Globus pallidus (tissue), 1 donor: Measurements from ENCODE around the gene TMEM132D.
"Not testable (repeated sequence)": the region's sequence is repeated elsewhere in the genome, so short reads cannot be mapped to it uniquely, and the experiment has no call there.

Source experiments
- DNase-seq: peaks from one replicate; pipeline ENCODE4 v3.0.0-alpha.2; 2015; ENCODE audit warnings: low spot score

Gene TMEM132D

DNA sequence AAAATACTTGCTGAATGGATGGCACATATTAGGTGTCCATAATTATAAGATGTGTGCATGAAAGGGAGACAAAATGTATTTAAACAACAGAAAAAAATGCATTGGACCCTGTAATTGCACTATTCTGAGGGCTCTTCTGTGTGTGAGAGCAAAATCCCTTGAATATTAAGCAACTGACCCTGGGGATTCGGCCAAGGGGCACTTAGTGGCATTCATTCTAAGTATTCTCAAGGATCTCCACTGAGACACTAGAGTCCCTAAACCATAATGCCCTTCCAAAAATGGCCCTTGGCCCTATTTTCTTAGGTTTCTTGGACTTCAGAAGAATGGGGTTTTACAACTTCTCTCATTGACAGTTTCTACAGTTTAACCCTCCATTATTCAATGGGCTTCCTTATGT lies 662.0 kb downstream of the TMEM132D start:
- DNase-seq: peak; percentile 2

DNA sequence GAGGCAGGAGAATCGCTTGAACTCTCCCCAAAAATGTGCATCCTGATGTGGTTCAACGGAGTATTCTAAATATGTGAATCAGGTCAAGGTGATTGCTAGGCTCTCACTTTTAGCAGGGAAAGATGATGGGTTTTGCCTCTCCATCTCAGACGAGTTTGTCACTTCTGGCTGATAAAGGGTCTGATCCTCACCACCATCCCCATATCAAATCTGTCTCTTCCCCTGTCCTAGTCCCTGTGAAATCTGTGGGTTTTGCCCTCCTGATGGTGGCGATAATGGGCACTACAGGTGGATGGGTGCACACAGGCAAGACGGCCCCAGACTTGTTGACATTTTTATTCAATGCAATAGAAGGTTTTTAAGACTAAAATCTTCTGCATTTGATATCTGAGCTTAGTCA lies 665.9 kb downstream of the TMEM132D start:
- DNase-seq: no peak

DNA sequence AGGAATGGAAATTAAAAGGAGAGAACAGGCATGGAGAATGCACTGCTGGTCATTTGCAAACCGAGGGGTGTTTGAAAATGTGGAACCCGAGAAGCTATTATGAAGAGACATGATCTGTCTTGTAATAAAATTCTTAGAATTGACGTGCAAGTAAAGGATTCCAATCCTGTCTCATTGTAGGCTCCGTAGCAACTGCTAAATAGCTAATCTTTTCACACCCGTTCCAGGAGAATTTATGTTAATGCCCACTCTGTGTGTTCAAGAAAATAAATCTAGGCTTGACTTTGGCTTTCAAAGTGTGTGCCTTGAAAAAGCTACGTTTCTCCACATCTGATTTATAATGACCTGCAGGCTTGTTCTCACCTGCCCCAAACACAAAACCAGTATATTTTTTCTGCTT lies 669.6 kb downstream of the TMEM132D start:
- DNase-seq: no peak

DNA sequence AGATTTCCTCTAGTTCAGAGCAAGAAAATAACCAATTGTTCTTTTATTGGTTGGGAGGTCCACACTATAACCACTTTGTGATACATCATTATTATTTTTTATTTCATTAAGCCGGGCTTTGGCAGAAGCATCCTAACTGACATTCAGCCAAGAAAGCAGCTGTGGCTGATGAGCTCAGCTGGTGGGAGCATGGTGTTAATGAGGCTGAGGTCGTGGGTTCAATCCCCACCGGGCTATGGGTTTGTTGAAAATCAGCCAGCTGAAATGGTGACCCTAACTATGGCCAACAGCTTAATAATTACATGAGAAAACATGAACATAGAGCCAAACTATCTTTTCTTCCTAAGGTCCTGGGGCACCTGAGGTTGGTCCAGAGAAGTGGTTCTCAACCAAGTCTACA lies 672.3 kb downstream of the TMEM132D start:
- no peak for DNase-seq

DNA sequence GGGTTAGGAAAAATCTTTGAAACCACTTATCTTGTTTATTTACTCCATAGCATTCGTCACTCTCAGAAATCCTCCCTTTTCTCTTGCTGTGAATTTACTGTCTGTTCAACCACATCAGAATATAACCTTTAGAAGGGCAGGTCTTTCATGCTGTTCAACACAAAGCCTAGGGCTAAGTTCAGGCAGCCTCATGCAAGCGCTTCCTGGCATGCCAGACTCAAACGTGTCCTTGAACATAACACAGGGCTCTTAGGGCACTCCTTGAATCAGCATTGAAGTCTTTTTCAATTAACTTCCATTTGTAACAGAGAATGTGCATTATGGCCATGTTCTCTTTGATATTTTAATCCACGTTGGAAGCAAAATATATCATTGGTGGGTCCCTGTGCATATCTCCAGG lies 672.8 kb downstream of the TMEM132D start:
- no peak for DNase-seq

DNA sequence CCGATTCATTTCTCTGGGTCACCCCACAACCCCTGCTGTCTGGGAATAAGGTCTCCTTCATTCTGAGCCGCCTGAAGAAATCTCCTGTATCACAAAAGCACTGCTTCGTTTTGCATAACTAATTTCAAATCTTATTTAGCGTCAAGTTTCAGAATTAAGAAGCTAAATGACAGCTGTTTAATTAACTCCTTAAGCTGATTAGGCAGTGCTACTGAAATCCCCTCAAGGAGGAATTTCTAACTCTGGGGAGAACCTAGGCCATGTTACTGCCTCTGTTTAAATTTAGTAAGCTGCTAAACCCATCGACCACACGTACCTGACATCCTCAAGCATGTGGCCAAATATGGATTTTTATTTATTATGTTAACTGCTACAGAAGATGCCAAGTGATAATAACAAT lies 677.0 kb downstream of the TMEM132D start:
- no peak for DNase-seq

DNA sequence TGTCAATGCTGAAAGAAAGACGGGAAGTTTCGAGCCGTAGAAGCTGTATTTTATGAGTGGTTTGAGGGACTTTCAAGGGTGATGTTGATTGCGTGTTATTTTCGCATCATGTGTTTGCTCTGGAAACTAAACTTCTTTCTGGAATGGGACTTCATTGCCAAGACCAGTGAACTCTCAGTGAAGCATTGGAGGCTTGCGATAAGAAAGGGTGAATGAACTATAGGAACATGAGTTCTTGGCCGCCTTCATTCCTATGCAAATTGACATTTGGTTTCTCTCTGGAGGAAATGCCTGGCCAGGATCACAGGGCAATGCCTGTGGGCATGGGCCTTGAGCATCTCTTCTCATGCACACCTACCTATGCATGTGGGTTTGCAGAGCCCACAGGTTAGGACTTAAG lies 677.8 kb downstream of the TMEM132D start:
- DNase-seq: no peak

DNA sequence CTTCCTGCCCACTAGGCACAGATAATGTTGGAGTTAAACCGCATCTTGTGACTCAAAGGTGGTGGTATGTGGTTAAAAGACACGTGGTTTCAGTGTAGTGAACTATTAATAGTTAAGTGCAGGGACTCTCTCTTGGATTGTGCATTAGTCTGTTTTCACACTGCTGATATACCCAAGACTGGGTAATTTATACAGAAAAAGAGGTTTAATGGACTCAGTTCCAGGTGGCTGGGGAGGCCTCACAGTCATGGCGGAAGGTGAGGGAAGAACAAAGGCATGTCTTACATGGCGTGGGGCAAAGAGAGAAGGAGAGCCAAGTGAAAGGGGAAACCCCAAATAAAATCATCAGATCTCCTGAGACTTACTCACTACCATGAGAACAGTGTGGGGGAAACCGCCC lies 688.3 kb downstream of the TMEM132D start:
- no peak for DNase-seq

DNA sequence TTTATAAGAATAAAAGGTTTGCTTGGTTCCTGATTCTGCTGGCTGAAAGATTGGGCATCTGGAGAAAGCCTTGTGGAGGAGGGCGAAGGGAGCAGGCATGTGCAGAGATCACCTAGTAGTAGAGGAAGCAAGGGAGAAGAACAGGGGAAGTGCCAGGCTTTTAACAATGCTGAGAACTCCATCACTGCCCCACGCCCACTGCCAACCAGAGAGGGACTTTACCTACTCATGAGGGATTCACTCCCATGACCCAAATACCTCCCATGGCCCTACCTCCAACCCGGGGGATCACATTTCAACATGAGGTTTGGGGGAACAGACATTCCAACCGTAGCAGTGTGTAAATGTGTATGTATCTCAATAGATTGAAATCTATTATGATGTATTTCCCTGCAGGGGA lies 690.3 kb downstream of the TMEM132D start:
- DNase-seq: no peak

DNA sequence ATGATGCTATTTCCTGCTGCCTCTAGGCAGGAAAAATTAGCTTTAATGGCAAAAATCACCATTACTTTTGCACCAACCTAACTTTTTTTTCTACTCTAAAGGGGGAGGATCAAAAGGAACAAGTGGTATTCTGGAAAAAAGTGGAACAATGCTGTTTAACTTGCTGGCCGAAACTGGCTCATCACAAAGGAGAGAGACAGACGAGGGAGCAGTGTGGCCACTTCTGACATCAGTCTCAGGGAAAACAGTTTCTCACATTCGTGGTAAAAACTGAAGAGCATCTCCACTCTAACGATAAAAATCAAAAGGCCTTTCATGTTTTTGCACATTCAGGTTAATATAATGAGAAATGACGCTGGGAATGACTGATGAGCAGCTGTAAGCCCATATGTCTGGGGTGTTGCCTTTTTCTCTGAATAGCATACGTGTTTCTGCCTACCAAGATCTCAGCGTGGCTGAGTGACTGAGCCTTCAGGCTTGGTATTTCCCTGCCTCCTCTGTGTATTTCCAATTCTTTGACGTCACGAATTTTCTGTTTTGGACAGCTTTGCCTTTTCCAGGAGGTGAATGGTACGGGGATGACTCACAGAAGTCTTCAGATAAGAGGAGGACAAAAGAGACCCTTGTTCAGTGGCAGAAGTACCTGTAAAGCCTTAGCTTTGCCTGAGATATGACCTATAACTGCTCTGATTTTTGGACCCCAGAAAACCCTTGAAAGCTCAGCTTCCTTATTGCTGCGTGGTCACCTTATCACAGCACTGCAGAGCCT lies 691.8 kb downstream of the TMEM132D start:
- no peak for DNase-seq

DNA sequence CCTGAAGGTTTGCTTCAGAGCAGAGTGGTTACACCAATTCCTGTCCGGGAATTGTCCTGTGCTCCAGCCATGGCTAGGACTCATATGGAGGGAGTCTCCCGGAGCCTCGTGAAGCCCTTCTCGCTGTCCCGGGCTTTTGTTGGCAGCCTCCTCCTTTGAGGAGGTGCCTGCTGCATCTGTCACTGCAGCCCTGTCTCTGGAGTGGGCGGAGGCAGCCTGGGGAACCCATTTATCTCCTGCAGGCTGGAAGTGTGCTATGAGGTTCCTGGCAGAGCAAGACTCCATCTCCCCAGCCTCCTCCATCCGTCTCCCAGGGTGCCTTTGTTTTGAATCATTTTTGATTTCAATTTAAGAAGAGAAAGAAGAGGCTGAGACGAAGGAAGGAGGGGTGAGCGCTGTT lies 695.3 kb downstream of the TMEM132D start:
- no peak for DNase-seq

DNA sequence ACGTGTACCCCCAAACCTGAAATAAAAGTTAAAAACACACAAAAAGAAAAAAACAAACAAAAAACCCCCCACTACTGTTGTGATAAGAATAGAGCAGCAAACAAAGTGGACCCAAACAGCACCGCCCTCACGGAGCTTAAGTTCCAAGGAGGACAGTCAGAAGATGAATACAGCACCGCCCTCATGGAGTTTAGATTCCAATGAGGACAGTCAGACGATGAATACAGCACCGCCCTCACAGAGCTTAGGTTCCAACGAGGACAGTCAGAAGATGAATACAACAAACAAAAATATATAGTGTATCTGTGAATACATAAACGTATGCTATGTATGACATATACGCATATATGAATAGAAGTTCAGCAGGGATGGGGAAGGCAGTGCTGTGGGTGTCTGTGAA lies 696.7 kb downstream of the TMEM132D start:
- no peak for DNase-seq

DNA sequence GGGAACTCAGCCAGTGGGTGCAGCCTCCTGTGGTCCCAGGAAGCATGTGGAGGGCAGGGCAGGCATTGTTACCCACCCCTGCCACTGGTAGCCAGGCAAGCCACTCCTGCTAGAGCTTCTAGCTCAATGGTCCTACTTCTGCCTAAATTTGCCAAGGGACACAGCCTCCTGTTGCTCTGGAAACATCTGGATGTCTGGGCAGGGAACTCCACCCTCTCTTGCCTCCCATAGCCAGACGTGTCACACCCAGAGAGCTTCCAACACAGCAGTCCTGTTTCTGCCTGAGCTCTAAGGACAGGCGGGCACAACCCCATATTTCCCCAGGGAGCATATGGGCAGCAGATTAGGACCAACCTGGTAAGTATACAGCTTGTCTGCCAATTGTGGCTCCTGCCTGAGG lies 700.4 kb downstream of the TMEM132D start:
- DNase-seq: no peak

DNA sequence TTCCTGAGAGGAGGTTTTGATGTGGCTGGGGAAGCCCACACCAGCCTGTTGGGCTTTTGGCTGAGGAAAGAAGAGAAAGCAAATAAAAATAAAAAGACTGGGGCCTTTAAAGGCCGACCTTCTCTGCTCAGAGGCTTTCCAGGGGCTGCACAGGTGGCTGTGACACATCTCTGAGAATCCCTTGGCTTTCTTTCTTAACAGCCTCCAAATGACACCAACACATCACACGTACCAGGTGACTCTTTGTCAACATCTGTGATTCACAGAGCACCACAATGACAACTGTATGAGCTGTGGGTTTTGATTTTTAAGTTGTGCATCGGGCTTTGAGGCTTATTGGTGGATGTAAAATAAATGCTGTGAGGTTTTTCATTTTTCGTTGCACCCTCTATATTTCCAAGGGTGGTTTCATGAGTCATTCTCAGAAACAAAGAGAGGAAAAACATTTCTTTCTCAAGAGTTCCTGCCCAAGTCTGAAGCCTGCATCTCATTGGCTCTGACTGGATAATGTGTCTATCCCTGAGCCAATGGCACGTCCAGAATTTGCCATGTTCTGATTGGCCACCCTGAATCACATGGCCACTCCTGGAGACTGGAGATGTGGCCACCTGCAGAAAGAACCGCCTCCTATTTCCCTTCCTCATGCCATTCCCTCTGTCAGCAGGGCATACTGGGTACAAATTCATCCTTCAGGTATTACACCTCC lies 701.6 kb downstream of the TMEM132D start:
- DNase-seq: no peak

DNA sequence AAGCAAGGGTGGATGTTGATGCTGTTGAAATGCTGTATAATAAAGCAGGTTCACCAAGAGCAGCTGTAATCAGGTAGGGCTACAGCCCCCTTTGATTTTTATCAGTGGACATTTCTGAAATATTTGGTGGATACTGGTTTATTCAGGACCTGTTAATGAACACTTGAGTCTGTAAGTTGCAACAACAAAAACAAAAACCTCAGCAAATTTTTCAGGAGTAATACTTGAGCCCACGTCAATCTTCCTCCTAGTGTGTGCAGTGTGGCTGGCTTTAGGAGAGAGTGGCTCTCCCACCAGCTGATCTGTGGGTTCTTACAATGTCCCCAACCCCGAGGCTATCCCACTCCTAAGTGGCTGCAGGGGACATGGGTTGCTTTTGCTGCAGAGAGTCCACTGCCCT lies 702.8 kb downstream of the TMEM132D start:
- no peak for DNase-seq

DNA sequence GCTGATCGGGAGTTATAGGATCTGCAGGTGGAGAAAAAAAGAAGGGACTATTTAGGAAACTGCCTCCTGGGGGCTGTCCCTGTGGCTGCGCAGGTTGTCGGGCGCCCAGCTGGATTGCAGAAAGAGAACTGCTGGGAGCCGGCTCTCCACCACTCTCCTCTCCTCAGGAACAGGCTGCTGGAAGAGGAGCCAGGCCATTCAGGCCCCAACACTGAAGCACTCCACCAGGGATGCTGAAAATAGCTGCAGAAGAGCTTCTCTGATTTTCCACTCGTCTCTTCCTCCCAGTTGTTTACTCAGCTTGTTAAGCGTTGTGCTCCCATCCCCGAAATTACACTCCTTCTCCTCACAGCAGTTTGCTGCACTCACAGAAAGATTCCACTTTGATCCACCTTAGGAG lies 703.2 kb downstream of the TMEM132D start:
- DNase-seq: no peak

DNA sequence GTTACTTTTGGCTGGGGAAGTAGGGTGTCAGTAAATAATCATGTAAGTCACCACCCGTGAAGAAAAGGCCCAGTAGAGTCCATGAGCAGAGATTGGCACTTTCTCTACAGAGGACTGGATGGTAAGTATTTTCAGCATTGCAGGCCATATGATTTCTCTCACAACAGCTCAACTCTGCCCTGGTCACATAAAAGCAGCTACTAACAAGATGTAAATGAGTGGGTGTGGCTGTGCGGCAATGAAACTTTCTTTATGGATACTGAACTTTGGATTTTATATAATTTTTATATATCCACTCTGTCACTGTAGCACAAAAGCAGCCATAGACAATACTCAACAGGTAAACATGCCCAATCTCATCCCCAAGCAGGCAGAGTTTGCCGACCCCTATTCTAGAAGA lies 706.9 kb downstream of the TMEM132D start:
- no peak for DNase-seq

DNA sequence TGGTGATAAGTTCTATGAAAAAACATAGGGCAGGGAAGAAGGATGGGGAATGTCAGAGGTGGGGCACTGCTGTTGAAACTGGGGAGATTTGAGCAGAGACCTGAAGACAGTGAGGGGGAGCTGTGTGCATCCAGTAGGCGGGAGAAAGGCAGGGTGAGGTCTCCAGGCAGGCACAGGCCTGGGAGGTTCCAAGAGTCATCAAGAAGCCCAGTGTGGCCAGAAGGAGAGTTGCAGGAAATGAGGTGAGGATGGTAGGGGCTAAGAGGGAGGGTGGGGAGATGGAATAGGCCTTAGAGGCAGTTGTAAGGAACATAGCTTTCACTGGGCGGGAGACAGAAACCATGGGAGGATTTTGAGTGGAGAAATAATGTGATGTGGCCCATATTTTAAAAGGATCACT lies 708.7 kb downstream of the TMEM132D start:
- DNase-seq: no peak

DNA sequence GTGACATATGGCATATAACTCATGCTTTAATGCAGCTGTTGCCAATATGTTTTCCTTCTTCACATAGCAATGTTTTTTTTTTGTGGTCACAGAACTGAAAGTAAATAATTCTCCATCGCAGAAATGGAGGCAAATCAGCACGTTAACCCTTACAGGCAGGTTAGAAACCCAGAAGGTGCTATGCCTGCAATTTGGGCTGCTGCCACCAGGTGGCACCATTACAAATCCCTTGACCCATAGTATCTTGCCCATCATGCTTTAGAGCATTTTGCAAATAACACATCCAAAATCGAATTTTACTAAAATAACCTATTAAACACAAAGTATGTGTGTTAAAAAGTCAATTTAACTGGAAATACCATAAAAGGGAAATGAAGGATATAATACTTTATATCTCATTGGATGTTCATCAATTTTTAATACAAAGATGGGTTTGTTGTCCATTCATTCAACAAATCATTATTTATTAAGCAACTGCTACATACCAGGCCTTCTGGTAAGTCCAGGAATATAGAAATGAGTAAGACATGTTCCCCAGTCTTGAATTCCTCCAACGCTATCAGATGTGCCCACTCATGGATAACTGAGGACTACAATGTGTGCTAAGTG lies 710.5 kb downstream of the TMEM132D start:
- DNase-seq: no peak

DNA sequence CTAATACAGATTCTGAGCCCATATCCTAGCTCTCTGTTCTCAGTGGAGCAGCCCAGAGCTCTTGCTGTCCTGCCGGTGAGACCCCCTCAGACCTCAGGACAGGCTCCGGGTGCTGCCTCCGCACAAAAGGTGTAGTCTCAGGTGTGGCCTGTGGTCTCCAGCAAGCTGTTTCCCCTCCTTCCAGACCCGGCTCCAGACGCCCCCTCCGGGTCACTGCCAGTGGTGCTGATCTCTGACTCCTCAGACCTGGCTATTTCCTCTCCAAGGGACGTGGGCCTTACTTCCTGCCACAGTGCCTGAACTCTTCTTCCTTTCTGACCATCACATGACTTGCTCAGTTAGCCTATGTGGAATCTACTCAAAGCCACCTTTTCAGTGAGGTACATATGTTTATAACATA lies 713.0 kb downstream of the TMEM132D start:
- DNase-seq: no peak

DNA sequence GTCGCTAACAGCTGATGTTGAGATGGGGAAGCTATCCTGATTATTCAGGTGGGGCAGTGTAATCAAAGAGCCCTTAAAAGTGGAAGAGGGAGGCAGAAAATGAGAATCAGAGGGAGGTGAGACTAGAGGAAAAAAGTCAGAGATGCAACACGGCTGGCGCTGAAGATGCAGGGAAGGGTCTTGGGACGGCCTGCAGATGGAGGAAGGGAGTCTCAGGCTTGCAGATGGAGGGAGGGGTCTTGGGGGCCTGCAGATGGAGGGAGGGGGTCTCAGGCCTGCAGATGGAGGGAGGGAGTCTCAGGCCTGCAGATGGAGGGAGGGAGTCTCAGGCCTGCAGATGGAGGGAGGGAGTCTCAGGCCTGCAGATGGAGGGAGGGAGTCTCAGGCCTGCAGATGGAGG lies 713.9 kb downstream of the TMEM132D start:
- DNase-seq: not testable (repeated sequence)

DNA sequence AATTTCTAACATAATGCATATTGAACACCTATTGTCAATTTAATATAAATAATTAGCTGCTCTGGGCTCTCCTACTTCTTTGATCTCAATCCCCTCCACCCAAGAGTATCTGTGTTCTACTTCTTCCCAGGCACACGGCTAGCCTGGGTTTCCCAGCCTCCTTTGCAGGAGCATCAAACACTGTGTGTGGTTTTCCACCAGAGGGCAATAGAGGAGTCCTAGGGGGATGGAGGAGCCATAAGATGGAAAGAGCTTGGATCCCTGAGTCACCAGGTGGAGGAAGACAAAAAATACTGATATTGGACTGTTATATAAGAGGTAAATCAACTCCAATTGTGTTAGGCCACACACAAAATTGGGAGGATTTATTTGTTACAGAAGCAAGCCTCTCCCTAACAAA lies 716.9 kb downstream of the TMEM132D start:
- DNase-seq: no peak

DNA sequence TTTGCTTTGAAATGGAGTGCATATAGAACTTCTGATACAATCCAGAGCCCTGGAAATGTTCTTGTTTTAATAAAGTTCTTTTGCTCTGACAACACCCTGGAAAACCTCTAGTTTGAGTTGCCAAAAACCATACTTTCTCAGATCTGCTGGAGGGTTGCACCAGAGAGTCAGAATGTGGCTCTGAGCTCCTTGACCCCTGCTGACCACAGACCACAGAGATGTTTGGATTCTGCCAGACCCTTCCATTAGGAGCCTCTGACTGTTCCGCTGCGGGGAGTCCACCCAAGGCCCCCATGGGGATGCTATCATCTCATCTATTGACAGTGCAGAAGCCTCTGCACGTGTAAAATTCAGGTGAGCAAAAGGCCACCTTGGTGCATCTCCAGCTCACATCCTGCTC lies 718.0 kb downstream of the TMEM132D start:
- DNase-seq: no peak
